B cell (primary cell): ENCODE results near the gene UPK1B. TPM values are rescaled to one million over a fixed set of nuclear protein-coding genes. Genes with fewer than 3 reads are reported as not detected.

Experiments
- ATAC-seq: fragments of 200-7000 bp; cut with Tn5 transposase; one replicate; pipeline ENCODE4 v1.10.0; 2021; ENCODE audit warnings: low read depth, mild to moderate bottlenecking, moderate number of reproducible peaks, moderate library complexity
- CTCF ChIA-PET: fragments of 350-600 bp; sonication (Branson Sonifier 250); formaldehyde crosslinking; loops from one replicate; lab custom pipeline; 2021; ENCODE audit warnings: antibody characterized with exemption, inconsistent platforms; lab: Charles Lee
- POLR2A ChIA-PET: fragments of 350-600 bp; sonication (Branson Sonifier 250); formaldehyde crosslinking; loops from one replicate; lab custom pipeline; 2021; ENCODE audit warnings: antibody characterized with exemption; lab: Charles Lee
- DNase-seq: peaks from one replicate; pipeline ENCODE4 v3.0.0; 2013
- H2AFZ ChIP-seq: 2 replicates; pipeline ENCODE4 v1.6.1; 2012; ENCODE audit warnings: mild to moderate bottlenecking, low read depth, low read length; ENCODE audit not compliant: insufficient read depth, poor library complexity, severe bottlenecking
- H3K27ac ChIP-seq, 2 donors: 1 replicate in 1 of 2; 2 replicates in 1 of 2; pipeline ENCODE4 v1.5.1; 2012 to 2013; ENCODE audit warnings: low read length in 2 of 2, mild to moderate bottlenecking in 2 of 2, moderate library complexity in 1 of 2
- H3K27me3 ChIP-seq, 4 experiments: fragments of 200-600 bp in 1 of 4; sonication (generic) in 1 of 4; replicated peaks in 1 of 4; 1 replicate in 2 of 4; 2 replicates in 2 of 4; pipeline versions ENCODE4 v1.6.1 to v1.7.0; 2013 to 2016; ENCODE audit warnings: low read length in 3 of 4, mild to moderate bottlenecking in 2 of 4, mixed read lengths in 1 of 4, moderate library complexity in 1 of 4; ENCODE audit not compliant: insufficient read depth in 4 of 4, control insufficient read depth in 3 of 4; ENCODE audit errors: control extremely low read depth in 1 of 4
- H3K36me3 ChIP-seq, 2 experiments: replicated peaks in 1 of 2; 1 replicate in 1 of 2; 2 replicates in 1 of 2; pipeline versions ENCODE4 v1.6.1 to v1.7.1; 2013; ENCODE audit warnings: low read length in 1 of 2; ENCODE audit not compliant: insufficient read depth in 2 of 2, control insufficient read depth in 1 of 2; ENCODE audit errors: control extremely low read depth in 1 of 2, extremely low read depth in 1 of 2
- H3K4me1 ChIP-seq, 2 donors: fragments of 200-600 bp in 1 of 2; sonication (generic) in 1 of 2; 1 replicate in 1 of 2; 2 replicates in 1 of 2; pipeline versions ENCODE4 v1.5.1 to v1.6.1; 2013 to 2017; ENCODE audit warnings: low read length in 2 of 2; ENCODE audit not compliant: control insufficient read depth in 2 of 2, insufficient read depth in 2 of 2
- H3K4me2 ChIP-seq: replicated peaks from 2 replicates; pipeline ENCODE3; 2012; ENCODE audit warnings: mild to moderate bottlenecking, low read depth, low read length; ENCODE audit not compliant: poor library complexity, severe bottlenecking
- H3K4me3 ChIP-seq, 5 experiments: fragments of 200-600 bp in 1 of 5; sonication (generic) in 1 of 5; 1 replicate in 3 of 5; 2 replicates in 2 of 5; pipeline versions ENCODE4 v1.5.1 to v1.7.0; 2011 to 2016; ENCODE audit warnings: low read length in 4 of 5, mild to moderate bottlenecking in 4 of 5, low read depth in 2 of 5, control low read depth in 1 of 5, moderate library complexity in 1 of 5; ENCODE audit not compliant: insufficient read depth in 1 of 5; ENCODE audit errors: control extremely low read depth in 1 of 5, extremely low read depth in 1 of 5
- H3K79me2 ChIP-seq: fragments of 200-600 bp; sonication (generic); one replicate; pipeline ENCODE4 v1.6.0; 2016; ENCODE audit warnings: low read length; ENCODE audit not compliant: control insufficient read depth, insufficient read depth
- H3K9ac ChIP-seq: fragments of 200-600 bp; sonication (generic); 2 replicates; pipeline ENCODE4 v1.6.1; 2017; ENCODE audit warnings: mild to moderate bottlenecking, low read length, moderate library complexity
- H3K9me3 ChIP-seq, 3 donors: one replicate each; pipeline versions ENCODE4 v1.6.1 to v1.7.1; 2013; ENCODE audit warnings: low read length in 2 of 3; ENCODE audit not compliant: control insufficient read depth in 2 of 3, insufficient read depth in 1 of 3; ENCODE audit errors: control extremely low read depth in 1 of 3
- H4K20me1 ChIP-seq: 2 replicates; pipeline ENCODE4 v1.6.0; 2012; ENCODE audit warnings: mild to moderate bottlenecking, low read length; ENCODE audit not compliant: insufficient read depth, control insufficient read depth, poor library complexity, severe bottlenecking
- H3K27ac Mint-ChIP-seq: one replicate; pipeline ENCODE4 v1.8.0; 2021; ENCODE audit warnings: mixed read lengths
- H3K27me3 Mint-ChIP-seq: one replicate; pipeline ENCODE4 v1.8.0; 2021; ENCODE audit warnings: mixed read lengths
- H3K4me1 Mint-ChIP-seq: one replicate; pipeline ENCODE4 v1.8.0; 2021; ENCODE audit warnings: mixed read lengths
- H3K4me3 Mint-ChIP-seq: one replicate; pipeline ENCODE4 v1.8.0; 2021; ENCODE audit warnings: mixed read lengths
- H3K9me3 Mint-ChIP-seq: one replicate; pipeline ENCODE4 v1.8.0; 2022; ENCODE audit warnings: mixed read lengths; ENCODE audit not compliant: insufficient read depth
- CTCF ChIP-seq: fragments of 200-600 bp; IDR thresholded peaks from one replicate; pipeline ENCODE4 v1.8.0; 2022; ENCODE audit warnings: antibody characterized with exemption, mild to moderate bottlenecking
- EZH2 ChIP-seq: IDR thresholded peaks from 2 replicates; pipeline ENCODE4 v1.6.1; 2012; ENCODE audit warnings: borderline replicate concordance, low read depth, mild to moderate bottlenecking, moderate library complexity, low read length; ENCODE audit not compliant: insufficient read depth, poor library complexity, severe bottlenecking
- WGBS: methylation state at CpG from one replicate; pipeline ENCODE4 v1.1.5; 2013; ENCODE audit warnings: missing lambda C conversion rate; ENCODE audit not compliant: insufficient coverage; 5-methylcytosine and 5-hydroxymethylcytosine counted together
- intact Hi-C: fragments of 100-400 bp; cut with micrococcal nuclease; formaldehyde crosslinking; loops from one replicate; pipeline ENCODE4 v1.10.0; 2022
- polyA plus RNA-seq: library from polyadenylated mRNA; depleted of rRNA; stranded (reverse); fragments of >200 nt; gene quantifications from 2 replicates; pipeline ENCODE4 v1.2.3, GENCODE V29; 2012
- total RNA-seq, 2 donors: library from RNA; stranded (reverse); fragments of 120-200 nt in 1 of 2; gene quantifications; 1 replicate in 1 of 2; 2 replicates in 1 of 2; pipeline versions ENCODE4 v1.2.3 to v1.2.4, GENCODE V29; 2013 to 2022

UPK1B gene
- total and polyA plus RNA-seq, 2 donors (not counting 1 experiment from before 2014, with no cell fraction given) = not detected

- H3K4me3 Mint-ChIP-seq = no peak overlapping the region
- ChIA-PET CTCF (no interaction called here), POLR2A (no interaction called here)
- TF ChIP-seq EZH2 (no peak), CTCF (no peak)
- DNase-seq (no peak), ATAC-seq (no peak)
- Histone ChIP-seq H2AFZ (no peak overlapping the region), H3K9ac (no peak overlapping the region), H3K36me3 (peaks cover 2 to 8% of the 10 kb centered on the region in 2 experiments), H3K79me2 (no peaks in the 10 kb centered on the region), H3K4me1 (no peaks in the 10 kb centered on the region), H4K20me1 (no peaks in the 10 kb centered on the region), H3K4me3 (no peak overlapping the region), H3K27ac (no peak overlapping the region), H3K27me3 (no peaks in the 10 kb centered on the region), H3K4me2 (no peak overlapping the region), H3K9me3 (no peaks in the 10 kb centered on the region)
- intact Hi-C loops = no loop called here
- H3K9me3 Mint-ChIP-seq = no peaks in the 10 kb centered on the region
- H3K4me1 Mint-ChIP-seq = no peaks in the 10 kb centered on the region
- no peak overlapping the region for H3K27ac Mint-ChIP-seq
- no peaks in the 10 kb centered on the region for H3K27me3 Mint-ChIP-seq
- WGBS = 92% methylated on average over 3 of the region's 4 CpGs
Measured at GRCh38 chr3:119206611-119207511, 33.5 kb downstream of the UPK1B start.

GRCh38 chr3:119207512-119207875 is 34.1 kb downstream of the UPK1B start:
- Histone ChIP-seq H3K79me2 (no peaks in the 10 kb centered on the region), H3K27me3 (no peaks in the 10 kb centered on the region), H3K27ac (no peak overlapping the region), H3K4me3 (no peak overlapping the region), H4K20me1 (no peaks in the 10 kb centered on the region), H3K9ac (no peak overlapping the region), H3K4me2 (no peak overlapping the region), H3K36me3 (peaks cover 5 to 14% of the 10 kb centered on the region in 2 experiments), H3K9me3 (no peaks in the 10 kb centered on the region), H3K4me1 (no peaks in the 10 kb centered on the region), H2AFZ (no peak overlapping the region)
- intact Hi-C loops = no loop called here
- POLR2A ChIA-PET = no interaction called here
- no peak overlapping the region for H3K4me3 Mint-ChIP-seq
- 100% methylated on average over 1 of the region's 3 CpGs for WGBS
- H3K27me3 Mint-ChIP-seq = no peaks in the 10 kb centered on the region
- no peaks in the 10 kb centered on the region for H3K4me1 Mint-ChIP-seq
- ATAC-seq (no peak), DNase-seq (no peak)
- TF ChIP-seq CTCF (no peak), EZH2 (no peak)
- CTCF ChIA-PET = no interaction called here
- no peak overlapping the region for H3K27ac Mint-ChIP-seq
- no peaks in the 10 kb centered on the region for H3K9me3 Mint-ChIP-seq
